SH-SY5Y (cell line): ENCODE results near the gene SMARCD1.

Experiments
- GATA2 ChIP-seq: IDR thresholded peaks from 2 replicates; pipeline ENCODE4 v1.6.1; 2011; ENCODE audit warnings: mild to moderate bottlenecking, low read depth, low read length
- GATA3 ChIP-seq: IDR thresholded peaks from 2 replicates; pipeline ENCODE4 v1.6.1; 2011; ENCODE audit warnings: low read depth, mild to moderate bottlenecking, low read length, moderate library complexity

GRCh38 chr12:50066402-50066801 is 18.7 kb upstream of the SMARCD1 start:
- TF ChIP-seq GATA3: no peak
- no peak for TF ChIP-seq GATA2
